Posterior cingulate gyrus (tissue), 11 donors: ENCODE measurements around the gene GDAP1L1.
A peak's percentile ranks its signal among the peaks of the same experiment; 100 is the strongest.
"Not testable (repeated sequence)": the region's sequence is repeated elsewhere in the genome, so short reads cannot be mapped to it uniquely, and the experiment has no call there.

Experiments
- DNase-seq, 10 donors: peaks; one replicate each; pipeline versions ENCODE4 v3.0.0 to v3.0.0-alpha.2; 2020 to 2021; ENCODE audit warnings: mixed read lengths in 3 of 10
- intact Hi-C: fragments of 100-400 bp; cut with DNase I; formaldehyde crosslinking; loops from one replicate; pipeline ENCODE4 v1.15.1; 2023

The GDAP1L1 gene

GRCh38 chr20:44291754-44292153 lies 44.6 kb downstream of the GDAP1L1 start:
- intact Hi-C loops = no loop called here
- no peak for DNase-seq

DNA sequence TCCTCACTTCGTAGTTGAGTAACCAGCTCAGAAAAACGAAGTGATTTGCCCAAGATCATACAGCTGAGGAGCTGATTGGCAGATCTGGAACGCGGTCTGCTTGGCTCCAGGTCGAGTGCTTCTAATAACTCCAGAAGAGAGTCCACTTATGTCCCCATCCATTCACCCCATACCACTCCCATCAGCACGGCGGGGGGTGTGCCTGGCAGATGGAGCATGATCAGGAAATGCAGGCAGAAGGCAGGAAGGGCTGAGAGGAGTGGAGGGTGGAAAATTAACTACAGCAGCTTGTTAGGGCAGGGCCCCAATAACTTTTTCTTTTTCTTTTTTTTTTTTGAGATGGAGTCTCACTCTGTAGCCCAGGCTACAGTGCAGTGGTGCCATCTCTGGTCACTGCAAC lies 48.9 kb downstream of the GDAP1L1 start:
- intact Hi-C loops = no loop called here
- no peak for DNase-seq

DNA sequence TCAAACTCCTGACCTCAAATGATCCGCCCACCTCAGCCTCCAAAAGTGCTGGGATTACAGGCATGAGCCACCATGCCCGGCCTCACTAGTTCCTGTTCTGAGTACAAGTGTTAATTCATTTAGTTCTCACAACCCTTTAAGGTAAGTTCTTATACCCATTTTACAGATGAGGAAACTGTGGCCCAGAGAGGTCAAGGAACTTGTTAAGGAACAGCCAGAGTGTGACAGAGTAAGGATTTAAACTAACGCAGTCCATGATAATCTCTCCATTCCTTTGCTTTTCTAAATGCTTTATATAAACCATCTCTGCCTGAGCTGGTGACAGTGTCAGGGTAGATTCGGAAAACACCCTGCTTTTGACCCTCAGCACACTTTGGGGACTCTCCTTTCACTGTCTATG lies 50.6 kb downstream of the GDAP1L1 start:
- DNase-seq = no peak
- intact Hi-C loops = no loop called here

GRCh38 chr20:44299011-44299535 lies 52.0 kb downstream of the GDAP1L1 start:
- DNase-seq, intact Hi-C loops: not testable (repeated sequence)

GRCh38 chr20:44301285-44301684 lies 54.2 kb downstream of the GDAP1L1 start:
- intact Hi-C loops = no loop called here

GRCh38 chr20:44302026-44302669 lies 55.0 kb downstream of the GDAP1L1 start:
- intact Hi-C loops = no loop called here
- DNase-seq = no peak

More at GRCh38 chr20:44301285-44301684, 54.2 kb downstream of the GDAP1L1 start:
- no peak for DNase-seq

DNA sequence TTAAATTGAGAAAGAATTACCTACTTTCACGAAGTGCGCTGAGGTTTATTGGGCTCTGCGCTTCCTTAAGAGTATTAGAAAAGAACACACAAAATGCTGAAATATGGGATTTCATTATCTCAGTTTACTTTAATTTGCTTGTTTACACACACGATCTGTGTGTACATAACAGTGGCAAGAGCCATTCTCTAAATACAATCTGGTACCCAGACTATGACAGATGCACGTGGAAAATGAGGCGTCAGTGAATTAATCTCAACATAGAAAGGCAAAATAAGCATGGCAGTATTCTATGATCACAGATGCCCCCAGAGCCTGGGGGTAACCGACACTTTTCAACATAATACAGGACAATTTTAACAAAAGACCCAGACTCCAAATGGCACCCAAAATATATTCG lies 55.6 kb downstream of the GDAP1L1 start:
- intact Hi-C loops = no loop called here
- DNase-seq = no peak

GRCh38 chr20:44304383-44304782 lies 57.3 kb downstream of the GDAP1L1 start:
- intact Hi-C loops = no loop called here
- no peak for DNase-seq

DNA sequence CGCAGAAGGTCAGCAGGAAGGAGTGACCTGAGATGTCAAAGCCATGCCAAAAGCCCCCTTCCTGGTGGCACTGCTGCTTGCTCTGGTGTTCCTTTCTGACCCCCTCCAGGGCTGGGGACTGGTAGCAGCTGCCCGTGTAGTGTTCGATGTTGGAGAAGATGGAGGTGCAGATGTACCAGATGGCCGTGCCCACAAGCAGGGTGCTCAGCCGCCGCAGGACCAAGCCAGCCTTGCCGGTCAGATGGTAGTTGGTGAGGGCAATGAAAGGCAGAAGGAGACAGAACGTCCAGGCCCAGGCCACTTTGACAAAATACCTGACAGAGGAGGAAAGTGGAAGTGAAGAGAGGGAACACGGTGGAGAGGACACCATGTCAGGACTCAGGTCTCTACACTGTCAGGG lies 59.8 kb downstream of the GDAP1L1 start:
- intact Hi-C loops = no loop called here
- DNase-seq = no peak

- DNase-seq = peak in 1 of 10 donors; percentile 59
- intact Hi-C loops = loop anchor here (2.0 kb wide), 1 partner anchor 193 kb away; no protein-coding TSS in a partner anchor
Measured at GRCh38 chr20:44309763-44310663, 62.9 kb downstream of the GDAP1L1 start.

GRCh38 chr20:44310664-44311639 lies 63.8 kb downstream of the GDAP1L1 start, which contains the start of gene FITM2:
Gene FITM2, minus strand, starts transcription at chr20:44311202. Its CDS starts 54 bp downstream, at chr20:44311148.
- DNase-seq = peak; percentile 96 to 99 (median 98)
- intact Hi-C loops = loop anchor here (1.0 to 2.0 kb wide), 2 partner anchors 96 to 194 kb away; no protein-coding TSS in a partner anchor

GRCh38 chr20:44314870-44315269 lies 67.8 kb downstream of the GDAP1L1 start:
- intact Hi-C loops = no loop called here
- no peak for DNase-seq

DNA sequence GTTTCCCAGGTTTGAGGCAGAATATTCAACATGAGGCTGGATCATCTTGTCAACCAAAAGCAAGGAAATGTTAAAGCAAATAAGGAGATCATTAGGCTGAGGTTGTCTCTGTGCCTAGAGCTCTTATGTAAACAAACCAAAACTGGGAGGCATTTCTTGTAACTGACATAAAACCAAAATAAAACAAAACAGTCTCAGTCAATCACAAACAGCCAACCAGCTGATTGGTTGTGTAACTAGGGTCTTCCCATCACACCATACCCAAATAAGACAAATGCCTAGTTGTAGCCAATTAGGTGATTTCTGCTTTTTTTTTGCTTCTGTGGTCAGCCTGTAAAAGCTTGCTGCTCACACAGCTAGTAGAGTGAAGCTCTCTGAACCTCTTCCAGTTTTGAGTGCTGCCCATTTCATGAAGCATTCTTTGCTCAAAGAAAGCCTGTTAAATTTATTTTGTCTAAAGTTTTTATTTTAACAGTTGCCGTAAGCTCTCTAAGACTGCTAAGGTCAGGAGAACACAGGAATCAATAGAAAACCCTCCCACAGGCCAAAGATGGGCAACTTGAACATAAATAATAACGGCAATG lies 72.8 kb downstream of the GDAP1L1 start:
- no peak for DNase-seq
- intact Hi-C loops = no loop called here

DNA sequence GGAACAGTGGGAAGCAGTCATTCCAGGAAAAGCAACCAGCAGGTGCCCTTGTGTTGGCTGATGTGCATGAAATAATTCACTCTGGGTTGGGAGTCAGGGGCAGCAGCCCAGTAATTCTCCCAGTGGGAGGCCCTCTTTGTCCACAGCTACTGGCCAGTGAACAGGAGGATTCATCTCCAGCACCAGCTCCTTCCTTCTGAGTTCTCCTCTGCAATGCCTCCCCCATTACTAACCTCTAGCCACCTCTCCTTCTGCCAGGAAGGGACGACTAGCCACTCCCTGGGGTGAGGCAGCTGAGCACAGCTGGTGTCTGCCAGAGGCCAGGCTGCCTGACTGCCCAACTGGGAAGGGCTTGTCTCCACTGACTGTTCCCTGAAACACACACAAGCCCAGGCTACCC lies 77.2 kb downstream of the GDAP1L1 start:
- DNase-seq = no peak
- intact Hi-C loops = no loop called here

GRCh38 chr20:44326391-44327159 lies 79.5 kb downstream of the GDAP1L1 start:
- peak in 1 of 10 donors; percentile 67 for DNase-seq
- intact Hi-C loops = no loop called here

- intact Hi-C loops = not testable (repeated sequence)
Measured at GRCh38 chr20:44327748-44328147, 80.6 kb downstream of the GDAP1L1 start.

DNA sequence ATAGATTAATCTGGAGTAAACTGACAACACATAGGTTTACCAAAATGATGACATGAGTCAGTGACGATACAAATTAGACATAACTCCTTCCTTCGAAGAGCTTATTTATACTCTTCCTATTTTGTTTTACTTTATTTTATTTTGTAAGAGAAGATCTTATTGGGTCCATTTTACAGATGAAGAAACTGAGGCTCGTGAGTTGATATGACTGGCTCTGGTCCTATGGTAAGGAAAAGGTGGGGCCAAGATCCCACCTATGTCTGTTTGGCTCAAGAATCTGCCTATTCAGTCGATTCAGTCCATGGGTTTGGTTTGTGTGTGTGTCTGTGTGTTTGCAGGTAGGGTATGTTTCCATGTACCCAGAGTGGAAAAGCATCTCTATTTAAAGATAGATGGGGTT lies 81.3 kb downstream of the GDAP1L1 start:
- intact Hi-C loops = no loop called here
- no peak for DNase-seq

More at GRCh38 chr20:44327748-44328147, 80.6 kb downstream of the GDAP1L1 start:
- DNase-seq = peak in 1 of 10 donors; percentile 62
